ENCODE data around the gene RNF112. TPM values are rescaled to one million over a fixed set of nuclear protein-coding genes. Genes with fewer than 3 reads are reported as not detected.

The RNF112 gene
- polyA plus RNA-seq, 3 donors = 0.57 TPM; not detected in 2

DNA sequence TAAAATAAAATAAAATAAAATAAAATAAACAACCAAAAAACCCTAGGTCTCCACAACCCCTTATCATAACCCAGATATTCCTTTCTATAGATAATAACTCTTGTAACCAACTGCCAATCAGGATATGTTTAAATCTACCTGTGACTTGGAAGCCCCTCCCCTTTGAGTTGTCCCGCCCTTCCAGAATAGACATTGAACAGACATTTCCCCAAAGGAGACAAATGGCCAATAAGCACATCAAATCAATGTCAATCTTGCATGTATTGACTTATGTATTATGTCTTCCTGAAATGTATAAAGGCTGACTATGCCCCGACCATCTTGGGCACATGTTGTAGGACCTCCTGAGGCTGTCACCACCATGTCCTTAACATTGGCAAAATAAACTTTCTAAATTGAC is 34.2 kb upstream of the RNF112 start:
- H3K36me3 Mint-ChIP-seq = peaks cover 37% of the 10 kb centered on the region in 2 donors
- Histone ChIP-seq H4K20me1 (ENCODE audit: insufficient read depth, low read length) (no peaks in the 10 kb centered on the region), H3K9ac (ENCODE audit: insufficient read depth, low read length, poor library complexity, severe bottlenecking) (no peak overlapping the region), H2AFZ (ENCODE audit: insufficient read depth, low read depth, low read length, poor library complexity, severe bottlenecking) (no peak overlapping the region), H3K4me1 (ENCODE audit: control insufficient read depth in 1 of 2, insufficient read depth in 2 of 2, low read length in 2 of 2) (peaks cover 39 to 45% of the 10 kb centered on the region in 2 donors), H3K27me3 (ENCODE audit: control insufficient read depth in 2 of 2, insufficient read depth in 2 of 2, low read length in 2 of 2) (no peaks in the 10 kb centered on the region), H3K79me2 (ENCODE audit: insufficient read depth, low read length) (peaks cover 36% of the 10 kb centered on the region), H3K27ac (ENCODE audit: low read depth in 1 of 2, low read length in 2 of 2) (peak overlapping the region in 1 of 2 donors; percentile 96), H3K9me3 (replicated peaks in 1 of 2; ENCODE audit: control insufficient read depth in 1 of 2, insufficient read depth in 1 of 2, low read length in 2 of 2) (no peaks in the 10 kb centered on the region), H3K4me3 (replicated peaks in 1 of 3; ENCODE audit: low read depth in 2 of 3, low read length in 3 of 3) (peak overlapping the region in 2 of 3 experiments; percentile 88 to 90), H3K36me3 (replicated peaks in 1 of 2; ENCODE audit: control insufficient read depth in 1 of 2, insufficient read depth in 2 of 2, low read length in 2 of 2) (peaks cover 23 to 27% of the 10 kb centered on the region in 2 donors), H3K4me2 (replicated peaks; ENCODE audit: extremely low read depth, low read length, poor library complexity, severe bottlenecking) (peak overlapping the region; percentile 100)
- WGBS (ENCODE audit: insufficient coverage) = no CpG with 5 or more reads among the region's 2 CpGs
- peak overlapping the region in 6 of 7 donors; percentile 99 to 100 (median 100) for H3K27ac Mint-ChIP-seq
- peaks cover 3 to 8% (median 5%) of the 10 kb centered on the region in 3 donors for H3K27me3 Mint-ChIP-seq (ENCODE audit: low read depth in 3 of 3)
- H3K4me3 Mint-ChIP-seq = peak overlapping the region; percentile 98 to 99
- DNase-seq = no peak
- intact Hi-C loops (cut with micrococcal nuclease) = no loop called here
- TF ChIP-seq, protein P1, sequence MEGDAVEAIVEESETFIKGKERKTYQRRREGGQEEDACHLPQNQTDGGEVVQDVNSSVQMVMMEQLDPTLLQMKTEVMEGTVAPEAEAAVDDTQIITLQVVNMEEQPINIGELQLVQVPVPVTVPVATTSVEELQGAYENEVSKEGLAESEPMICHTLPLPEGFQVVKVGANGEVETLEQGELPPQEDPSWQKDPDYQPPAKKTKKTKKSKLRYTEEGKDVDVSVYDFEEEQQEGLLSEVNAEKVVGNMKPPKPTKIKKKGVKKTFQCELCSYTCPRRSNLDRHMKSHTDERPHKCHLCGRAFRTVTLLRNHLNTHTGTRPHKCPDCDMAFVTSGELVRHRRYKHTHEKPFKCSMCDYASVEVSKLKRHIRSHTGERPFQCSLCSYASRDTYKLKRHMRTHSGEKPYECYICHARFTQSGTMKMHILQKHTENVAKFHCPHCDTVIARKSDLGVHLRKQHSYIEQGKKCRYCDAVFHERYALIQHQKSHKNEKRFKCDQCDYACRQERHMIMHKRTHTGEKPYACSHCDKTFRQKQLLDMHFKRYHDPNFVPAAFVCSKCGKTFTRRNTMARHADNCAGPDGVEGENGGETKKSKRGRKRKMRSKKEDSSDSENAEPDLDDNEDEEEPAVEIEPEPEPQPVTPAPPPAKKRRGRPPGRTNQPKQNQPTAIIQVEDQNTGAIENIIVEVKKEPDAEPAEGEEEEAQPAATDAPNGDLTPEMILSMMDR (IDR thresholded peaks at IDR 0.05) = no peak
- peaks cover 0 to 5% (median 0%) of the 10 kb centered on the region in 7 donors for H3K9me3 Mint-ChIP-seq
- peaks cover 37% of the 10 kb centered on the region for H3K4me1 Mint-ChIP-seq

DNA sequence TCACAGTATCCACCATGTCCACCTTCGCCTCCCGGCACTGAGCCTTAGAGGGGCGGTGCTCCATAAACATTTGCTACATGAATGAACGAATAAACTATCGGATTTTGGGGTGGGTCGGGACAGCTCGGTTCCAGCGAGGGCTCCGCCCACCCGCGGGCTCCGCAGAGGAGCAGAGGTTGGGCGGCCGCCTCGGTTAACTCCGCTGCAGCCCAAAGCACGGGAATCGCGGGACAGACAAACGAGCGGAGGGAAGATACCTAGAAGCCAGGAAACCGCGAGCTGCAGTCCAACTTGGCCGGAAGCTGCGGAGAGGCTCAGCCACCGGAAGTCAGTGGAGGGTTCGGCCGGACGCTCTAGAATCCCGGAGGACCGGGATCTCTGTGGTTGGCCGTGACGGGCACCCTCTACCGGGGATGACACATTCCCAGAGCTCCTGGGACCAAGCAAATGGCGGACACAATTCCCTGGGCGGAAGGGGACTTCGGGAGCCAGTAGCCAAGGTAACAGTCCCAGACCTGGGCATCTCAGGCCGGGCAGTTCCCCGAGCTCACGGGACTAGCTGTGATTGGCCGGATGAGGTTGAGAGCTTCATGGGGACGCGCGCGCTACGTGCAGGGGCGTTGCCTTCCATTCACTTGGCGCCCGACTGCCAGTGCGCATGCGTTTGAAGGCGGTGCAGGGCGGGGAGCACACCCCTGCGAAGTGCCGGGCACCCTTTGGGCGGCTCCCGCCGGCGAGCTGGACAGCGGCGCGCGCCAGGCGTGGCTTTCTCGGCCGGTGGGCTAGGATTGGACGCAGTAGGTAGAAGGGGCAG is 33.2 kb upstream of the RNF112 start:
- peak overlapping the region; percentile 99 to 100 (median 100) for H3K27ac Mint-ChIP-seq
- H3K9me3 Mint-ChIP-seq = peaks cover 0 to 3% (median 0%) of the 10 kb centered on the region in 7 donors
- TF ChIP-seq, protein P1 (IDR thresholded peaks at IDR 0.05) = no peak
- Histone ChIP-seq H4K20me1 (ENCODE audit: insufficient read depth, low read length) (no peaks in the 10 kb centered on the region), H3K27ac (ENCODE audit: low read depth in 1 of 2, low read length in 2 of 2) (peak overlapping the region; percentile 94 to 96), H3K79me2 (ENCODE audit: insufficient read depth, low read length) (peaks cover 40% of the 10 kb centered on the region), H3K9ac (ENCODE audit: insufficient read depth, low read length, poor library complexity, severe bottlenecking) (peak overlapping the region; percentile 84), H3K36me3 (replicated peaks in 1 of 2; ENCODE audit: control insufficient read depth in 1 of 2, insufficient read depth in 2 of 2, low read length in 2 of 2) (peaks cover 32 to 37% of the 10 kb centered on the region in 2 donors), H2AFZ (ENCODE audit: insufficient read depth, low read depth, low read length, poor library complexity, severe bottlenecking) (peak overlapping the region; percentile 82), H3K9me3 (replicated peaks in 1 of 2; ENCODE audit: control insufficient read depth in 1 of 2, insufficient read depth in 1 of 2, low read length in 2 of 2) (no peaks in the 10 kb centered on the region), H3K4me1 (ENCODE audit: control insufficient read depth in 1 of 2, insufficient read depth in 2 of 2, low read length in 2 of 2) (peaks cover 29 to 35% of the 10 kb centered on the region in 2 donors), H3K4me3 (replicated peaks in 1 of 3; ENCODE audit: low read depth in 2 of 3, low read length in 3 of 3) (peak overlapping the region; percentile 66 to 90 (median 88)), H3K27me3 (ENCODE audit: control insufficient read depth in 2 of 2, insufficient read depth in 2 of 2, low read length in 2 of 2) (no peaks in the 10 kb centered on the region), H3K4me2 (replicated peaks; ENCODE audit: extremely low read depth, low read length, poor library complexity, severe bottlenecking) (peak overlapping the region; percentile 100)
- peaks cover 0 to 5% (median 3%) of the 10 kb centered on the region in 3 donors for H3K27me3 Mint-ChIP-seq (ENCODE audit: low read depth in 3 of 3)
- peaks cover 27% of the 10 kb centered on the region for H3K4me1 Mint-ChIP-seq
- peaks cover 46% of the 10 kb centered on the region in 2 donors for H3K36me3 Mint-ChIP-seq
- intact Hi-C loops (cut with micrococcal nuclease) = loop anchor here (2.0 kb wide), 2 partner anchors 15 to 21 kb away; partner anchors contain the start of gene B9D1 (in 1 of the 2)
- WGBS (ENCODE audit: insufficient coverage) = under 1% methylated on average over 67 of the region's 67 CpGs
- peak; percentile 98 to 99 (median 99) for DNase-seq
- H3K4me3 Mint-ChIP-seq = peak overlapping the region; percentile 98 to 99
